Measurements from ENCODE around the gene GBP6.
"Not testable (repeated sequence)": the region's sequence is repeated elsewhere in the genome, so short reads cannot be mapped to it uniquely, and the experiment has no call there.

The GBP6 gene

GRCh38 chr1:89363638-89364536, at the start of gene GBP6:
Gene GBP6 (plus strand): TSS chr1:89364059. CDS start chr1:89368552, 4,493 bp downstream.
- DNase-seq (ENCODE audit: low read depth), result no peak

GRCh38 chr1:89322402-89322801, 41.5 kb upstream of the GBP6 start:
- no peak for DNase-seq (ENCODE audit: low read depth)

- DNase-seq (ENCODE audit: low read depth), result no peak
Measured at GRCh38 chr1:89331890-89332289, 32.0 kb upstream of the GBP6 start.

- DNase-seq (ENCODE audit: low read depth), result no peak
Measured at GRCh38 chr1:89332461-89332860, 31.4 kb upstream of the GBP6 start.

- no peak for DNase-seq (ENCODE audit: low read depth)
Measured at GRCh38 chr1:89335486-89335885, 28.4 kb upstream of the GBP6 start.

GRCh38 chr1:89337903-89338302, 26.0 kb upstream of the GBP6 start:
- no peak for DNase-seq (ENCODE audit: low read depth)

- DNase-seq (ENCODE audit: low read depth), result no peak
Measured at GRCh38 chr1:89339039-89339438, 24.8 kb upstream of the GBP6 start.

GRCh38 chr1:89345479-89345878, 18.4 kb upstream of the GBP6 start:
- DNase-seq (ENCODE audit: low read depth), result not testable (repeated sequence)

GRCh38 chr1:89347296-89347695, 16.6 kb upstream of the GBP6 start:
- DNase-seq (ENCODE audit: low read depth), result no peak

GRCh38 chr1:89350298-89350697, 13.6 kb upstream of the GBP6 start:
- no peak for DNase-seq (ENCODE audit: low read depth)

GRCh38 chr1:89351597-89352311, 12.1 kb upstream of the GBP6 start:
- no peak for DNase-seq (ENCODE audit: low read depth)

- DNase-seq (ENCODE audit: low read depth), result no peak
Measured at GRCh38 chr1:89352421-89352820, 11.4 kb upstream of the GBP6 start.

GRCh38 chr1:89354205-89354604, 9.7 kb upstream of the GBP6 start:
- DNase-seq (ENCODE audit: low read depth), result no peak

GRCh38 chr1:89355056-89355455, 8.8 kb upstream of the GBP6 start:
- DNase-seq (ENCODE audit: low read depth), result no peak

- DNase-seq (ENCODE audit: low read depth), result no peak
Measured at GRCh38 chr1:89356658-89357400, 7.0 kb upstream of the GBP6 start.

GRCh38 chr1:89358287-89358893, 5.5 kb upstream of the GBP6 start:
- peak; percentile 79 for DNase-seq (ENCODE audit: low read depth)

- no peak for DNase-seq (ENCODE audit: low read depth)
Measured at GRCh38 chr1:89360716-89361115, 3.1 kb upstream of the GBP6 start.

GRCh38 chr1:89361681-89362080, 2.2 kb upstream of the GBP6 start:
- no peak for DNase-seq (ENCODE audit: low read depth)

- DNase-seq (ENCODE audit: low read depth), result no peak
Measured at GRCh38 chr1:89363196-89363595, 663 bp upstream of the GBP6 start.

- DNase-seq (ENCODE audit: low read depth), result no peak
Measured at GRCh38 chr1:89364954-89365550, 1.2 kb downstream of the GBP6 start.

GRCh38 chr1:89367221-89367620, 3.4 kb downstream of the GBP6 start:
- DNase-seq (ENCODE audit: low read depth), result no peak

GRCh38 chr1:89369331-89369730, 5.5 kb downstream of the GBP6 start:
- DNase-seq (ENCODE audit: low read depth), result no peak
